ENCODE data around the gene VPS35L. TPM values are rescaled to one million over a fixed set of nuclear protein-coding genes. Genes with fewer than 3 reads are reported as not detected.

VPS35L gene
- total RNA-seq, 1 donor from 2014 or later, result 79.0 TPM

DNA sequence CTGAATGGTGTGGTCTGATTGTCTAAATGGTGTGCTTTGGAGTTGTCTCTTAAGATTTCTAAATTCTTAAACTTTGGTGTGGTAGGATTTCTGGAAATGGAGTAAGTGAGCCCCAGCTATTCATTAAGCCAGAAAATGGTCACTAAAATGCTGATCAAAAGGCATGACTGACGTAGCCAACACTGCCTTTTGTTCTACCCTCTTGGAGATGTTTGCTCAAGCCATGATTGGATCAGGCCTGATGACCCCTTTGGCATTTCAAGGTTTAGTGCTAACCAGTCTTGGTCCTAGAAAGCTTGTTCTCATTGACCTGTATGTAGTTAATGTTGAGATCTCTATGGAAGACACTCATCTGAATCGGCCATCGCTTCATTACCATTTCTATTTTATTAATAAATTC is 94.5 kb downstream of the VPS35L start:
- Mint-ChIP-seq H3K4me1 (ENCODE audit: unreplicated experiment) (no peaks in the 10 kb centered on the region), H3K27me3 (ENCODE audit: unreplicated experiment) (no peaks in the 10 kb centered on the region), H3K36me3 (ENCODE audit: unreplicated experiment) (peaks cover 57% of the 10 kb centered on the region), H3K9me3 (ENCODE audit: unreplicated experiment) (no peaks in the 10 kb centered on the region), H3K27ac (ENCODE audit: unreplicated experiment) (no peak overlapping the region), H3K4me3 (ENCODE audit: unreplicated experiment) (no peak overlapping the region)
- DNase-seq (ENCODE audit: extremely low spot score, unreplicated experiment), result no peak
- TF ChIP-seq, protein P1, sequence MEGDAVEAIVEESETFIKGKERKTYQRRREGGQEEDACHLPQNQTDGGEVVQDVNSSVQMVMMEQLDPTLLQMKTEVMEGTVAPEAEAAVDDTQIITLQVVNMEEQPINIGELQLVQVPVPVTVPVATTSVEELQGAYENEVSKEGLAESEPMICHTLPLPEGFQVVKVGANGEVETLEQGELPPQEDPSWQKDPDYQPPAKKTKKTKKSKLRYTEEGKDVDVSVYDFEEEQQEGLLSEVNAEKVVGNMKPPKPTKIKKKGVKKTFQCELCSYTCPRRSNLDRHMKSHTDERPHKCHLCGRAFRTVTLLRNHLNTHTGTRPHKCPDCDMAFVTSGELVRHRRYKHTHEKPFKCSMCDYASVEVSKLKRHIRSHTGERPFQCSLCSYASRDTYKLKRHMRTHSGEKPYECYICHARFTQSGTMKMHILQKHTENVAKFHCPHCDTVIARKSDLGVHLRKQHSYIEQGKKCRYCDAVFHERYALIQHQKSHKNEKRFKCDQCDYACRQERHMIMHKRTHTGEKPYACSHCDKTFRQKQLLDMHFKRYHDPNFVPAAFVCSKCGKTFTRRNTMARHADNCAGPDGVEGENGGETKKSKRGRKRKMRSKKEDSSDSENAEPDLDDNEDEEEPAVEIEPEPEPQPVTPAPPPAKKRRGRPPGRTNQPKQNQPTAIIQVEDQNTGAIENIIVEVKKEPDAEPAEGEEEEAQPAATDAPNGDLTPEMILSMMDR (IDR thresholded peaks at IDR 0.05), result no peak

DNA sequence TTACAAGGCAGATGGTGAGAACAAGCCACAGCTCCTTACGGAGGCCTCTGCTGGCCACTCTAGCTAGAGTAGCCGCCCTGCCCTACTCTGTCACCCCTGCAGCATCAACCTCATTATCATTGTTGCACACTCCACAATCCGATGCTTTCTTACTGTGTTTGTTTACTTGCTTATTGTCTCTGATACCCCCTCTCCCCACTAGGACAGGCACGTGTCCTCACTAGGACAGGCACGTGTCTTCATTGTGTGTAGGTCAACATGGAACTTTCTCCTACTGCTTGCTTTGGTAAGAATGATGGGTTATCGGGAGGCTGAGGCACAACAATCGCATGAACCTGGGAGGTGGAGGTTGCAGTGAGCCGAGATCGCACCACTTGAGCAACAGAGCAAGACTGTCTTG is 98.6 kb downstream of the VPS35L start:
- no peaks in the 10 kb centered on the region for H3K27me3 Mint-ChIP-seq (ENCODE audit: unreplicated experiment)
- TF ChIP-seq, protein P1 (IDR thresholded peaks at IDR 0.05), result no peak
- no peaks in the 10 kb centered on the region for H3K9me3 Mint-ChIP-seq (ENCODE audit: unreplicated experiment)
- H3K36me3 Mint-ChIP-seq (ENCODE audit: unreplicated experiment), result peaks cover 70% of the 10 kb centered on the region
- H3K4me3 Mint-ChIP-seq (ENCODE audit: unreplicated experiment), result no peak overlapping the region
- DNase-seq (ENCODE audit: extremely low spot score, unreplicated experiment), result no peak
- no peak overlapping the region for H3K27ac Mint-ChIP-seq (ENCODE audit: unreplicated experiment)
- no peaks in the 10 kb centered on the region for H3K4me1 Mint-ChIP-seq (ENCODE audit: unreplicated experiment)

- peaks cover 65% of the 10 kb centered on the region for H3K36me3 Mint-ChIP-seq (ENCODE audit: unreplicated experiment)
Measured at GRCh38 chr16:19655242-19655777, 99.8 kb downstream of the VPS35L start.

GRCh38 chr16:19657831-19658230 is 102.3 kb downstream of the VPS35L start:
- H3K27me3 Mint-ChIP-seq (ENCODE audit: unreplicated experiment), result no peaks in the 10 kb centered on the region
- no peaks in the 10 kb centered on the region for H3K4me1 Mint-ChIP-seq (ENCODE audit: unreplicated experiment)
- no peak overlapping the region for H3K4me3 Mint-ChIP-seq (ENCODE audit: unreplicated experiment)
- TF ChIP-seq, protein P1 (IDR thresholded peaks at IDR 0.05), result no peak
- peaks cover 47% of the 10 kb centered on the region for H3K36me3 Mint-ChIP-seq (ENCODE audit: unreplicated experiment)
- no peak for DNase-seq (ENCODE audit: extremely low spot score, unreplicated experiment)
- H3K27ac Mint-ChIP-seq (ENCODE audit: unreplicated experiment), result no peak overlapping the region
- H3K9me3 Mint-ChIP-seq (ENCODE audit: unreplicated experiment), result no peaks in the 10 kb centered on the region

More at GRCh38 chr16:19655242-19655777, 99.8 kb downstream of the VPS35L start:
- Mint-ChIP-seq H3K4me1 (ENCODE audit: unreplicated experiment) (no peaks in the 10 kb centered on the region), H3K9me3 (ENCODE audit: unreplicated experiment) (no peaks in the 10 kb centered on the region), H3K27ac (ENCODE audit: unreplicated experiment) (no peak overlapping the region), H3K4me3 (ENCODE audit: unreplicated experiment) (no peak overlapping the region), H3K27me3 (ENCODE audit: unreplicated experiment) (no peaks in the 10 kb centered on the region)
- TF ChIP-seq, protein P1 (IDR thresholded peaks at IDR 0.05), result no peak
- no peak for DNase-seq (ENCODE audit: extremely low spot score, unreplicated experiment)

DNA sequence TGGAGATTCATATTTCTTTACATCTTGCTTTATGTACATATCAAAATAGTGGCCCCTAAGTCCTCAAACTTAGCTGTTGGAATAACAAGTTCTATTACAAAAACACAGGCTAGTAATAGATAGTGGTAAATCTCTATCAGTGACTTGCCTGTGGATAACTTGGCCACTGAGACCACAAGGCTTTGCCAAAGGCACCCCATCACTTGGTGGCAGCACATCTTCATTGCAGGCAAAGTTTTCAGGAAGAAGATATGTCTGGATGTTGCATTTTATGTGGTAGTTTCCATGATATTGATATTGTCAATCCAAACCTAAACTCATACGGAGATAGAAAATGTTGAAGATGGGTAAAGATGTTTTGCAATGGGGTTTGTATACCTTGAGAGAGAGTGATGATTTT is 104.1 kb downstream of the VPS35L start:
- no peak overlapping the region for H3K27ac Mint-ChIP-seq (ENCODE audit: unreplicated experiment)
- TF ChIP-seq, protein P1 (IDR thresholded peaks at IDR 0.05), result no peak
- peaks cover 39% of the 10 kb centered on the region for H3K36me3 Mint-ChIP-seq (ENCODE audit: unreplicated experiment)
- no peak overlapping the region for H3K4me3 Mint-ChIP-seq (ENCODE audit: unreplicated experiment)
- no peaks in the 10 kb centered on the region for H3K4me1 Mint-ChIP-seq (ENCODE audit: unreplicated experiment)
- DNase-seq (ENCODE audit: extremely low spot score, unreplicated experiment), result no peak
- H3K9me3 Mint-ChIP-seq (ENCODE audit: unreplicated experiment), result no peaks in the 10 kb centered on the region
- H3K27me3 Mint-ChIP-seq (ENCODE audit: unreplicated experiment), result no peaks in the 10 kb centered on the region

All from osteocyte (in vitro differentiated cells).